Measurements from ENCODE around the gene PCDHGC5.

DNA sequence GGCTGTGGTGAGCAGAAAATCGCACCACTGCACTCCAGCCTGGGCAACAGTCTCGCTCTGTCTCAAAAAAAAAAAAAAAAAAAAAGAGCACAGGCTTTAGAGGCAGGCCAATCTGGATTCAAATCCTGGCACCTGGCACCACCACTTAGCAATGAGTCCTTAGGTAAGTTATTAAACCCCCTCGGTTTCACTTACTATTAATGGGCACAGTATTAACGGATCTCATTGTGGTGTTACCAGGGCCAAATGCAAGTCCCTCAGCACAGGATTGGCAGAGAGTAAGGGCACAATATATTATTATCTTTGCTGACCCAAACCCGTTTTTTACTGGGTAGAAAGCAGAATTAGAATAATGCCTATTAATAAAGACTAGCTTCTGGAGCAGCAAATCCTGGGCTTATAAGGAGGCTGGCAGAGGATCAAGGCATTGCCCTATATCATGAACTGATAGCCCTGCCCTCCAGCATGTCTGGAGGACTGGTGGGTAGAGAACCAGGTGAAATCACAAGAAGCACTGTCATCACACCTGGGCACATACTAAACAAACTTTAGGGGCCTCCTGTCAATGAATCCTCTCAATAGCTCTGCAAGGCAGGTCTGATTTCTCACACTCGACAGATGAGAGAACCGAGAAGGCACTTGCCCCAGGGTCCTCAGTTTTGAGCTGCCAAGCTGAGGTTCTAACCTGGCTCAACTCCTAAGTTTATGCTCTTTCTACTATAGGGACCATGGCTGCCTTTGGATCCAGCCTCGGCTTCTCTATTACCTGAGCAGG, 17.7 kb downstream of the PCDHGC5 start:
- TF ChIP-seq, protein P1, sequence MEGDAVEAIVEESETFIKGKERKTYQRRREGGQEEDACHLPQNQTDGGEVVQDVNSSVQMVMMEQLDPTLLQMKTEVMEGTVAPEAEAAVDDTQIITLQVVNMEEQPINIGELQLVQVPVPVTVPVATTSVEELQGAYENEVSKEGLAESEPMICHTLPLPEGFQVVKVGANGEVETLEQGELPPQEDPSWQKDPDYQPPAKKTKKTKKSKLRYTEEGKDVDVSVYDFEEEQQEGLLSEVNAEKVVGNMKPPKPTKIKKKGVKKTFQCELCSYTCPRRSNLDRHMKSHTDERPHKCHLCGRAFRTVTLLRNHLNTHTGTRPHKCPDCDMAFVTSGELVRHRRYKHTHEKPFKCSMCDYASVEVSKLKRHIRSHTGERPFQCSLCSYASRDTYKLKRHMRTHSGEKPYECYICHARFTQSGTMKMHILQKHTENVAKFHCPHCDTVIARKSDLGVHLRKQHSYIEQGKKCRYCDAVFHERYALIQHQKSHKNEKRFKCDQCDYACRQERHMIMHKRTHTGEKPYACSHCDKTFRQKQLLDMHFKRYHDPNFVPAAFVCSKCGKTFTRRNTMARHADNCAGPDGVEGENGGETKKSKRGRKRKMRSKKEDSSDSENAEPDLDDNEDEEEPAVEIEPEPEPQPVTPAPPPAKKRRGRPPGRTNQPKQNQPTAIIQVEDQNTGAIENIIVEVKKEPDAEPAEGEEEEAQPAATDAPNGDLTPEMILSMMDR (IDR thresholded peaks at IDR 0.05; ENCODE audit: insufficient read depth, low read depth, low read length) = no peak
- TF ChIP-seq EZH2 (IDR thresholded peaks at IDR 0.05; ENCODE audit: insufficient read depth, low read length) = no peak
